ENCODE data around the gene TBCE.
A peak's percentile ranks its signal among the peaks of the same experiment; 100 is the strongest.

TBCE gene, protein sequence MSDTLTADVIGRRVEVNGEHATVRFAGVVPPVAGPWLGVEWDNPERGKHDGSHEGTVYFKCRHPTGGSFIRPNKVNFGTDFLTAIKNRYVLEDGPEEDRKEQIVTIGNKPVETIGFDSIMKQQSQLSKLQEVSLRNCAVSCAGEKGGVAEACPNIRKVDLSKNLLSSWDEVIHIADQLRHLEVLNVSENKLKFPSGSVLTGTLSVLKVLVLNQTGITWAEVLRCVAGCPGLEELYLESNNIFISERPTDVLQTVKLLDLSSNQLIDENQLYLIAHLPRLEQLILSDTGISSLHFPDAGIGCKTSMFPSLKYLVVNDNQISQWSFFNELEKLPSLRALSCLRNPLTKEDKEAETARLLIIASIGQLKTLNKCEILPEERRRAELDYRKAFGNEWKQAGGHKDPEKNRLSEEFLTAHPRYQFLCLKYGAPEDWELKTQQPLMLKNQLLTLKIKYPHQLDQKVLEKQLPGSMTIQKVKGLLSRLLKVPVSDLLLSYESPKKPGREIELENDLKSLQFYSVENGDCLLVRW

DNA sequence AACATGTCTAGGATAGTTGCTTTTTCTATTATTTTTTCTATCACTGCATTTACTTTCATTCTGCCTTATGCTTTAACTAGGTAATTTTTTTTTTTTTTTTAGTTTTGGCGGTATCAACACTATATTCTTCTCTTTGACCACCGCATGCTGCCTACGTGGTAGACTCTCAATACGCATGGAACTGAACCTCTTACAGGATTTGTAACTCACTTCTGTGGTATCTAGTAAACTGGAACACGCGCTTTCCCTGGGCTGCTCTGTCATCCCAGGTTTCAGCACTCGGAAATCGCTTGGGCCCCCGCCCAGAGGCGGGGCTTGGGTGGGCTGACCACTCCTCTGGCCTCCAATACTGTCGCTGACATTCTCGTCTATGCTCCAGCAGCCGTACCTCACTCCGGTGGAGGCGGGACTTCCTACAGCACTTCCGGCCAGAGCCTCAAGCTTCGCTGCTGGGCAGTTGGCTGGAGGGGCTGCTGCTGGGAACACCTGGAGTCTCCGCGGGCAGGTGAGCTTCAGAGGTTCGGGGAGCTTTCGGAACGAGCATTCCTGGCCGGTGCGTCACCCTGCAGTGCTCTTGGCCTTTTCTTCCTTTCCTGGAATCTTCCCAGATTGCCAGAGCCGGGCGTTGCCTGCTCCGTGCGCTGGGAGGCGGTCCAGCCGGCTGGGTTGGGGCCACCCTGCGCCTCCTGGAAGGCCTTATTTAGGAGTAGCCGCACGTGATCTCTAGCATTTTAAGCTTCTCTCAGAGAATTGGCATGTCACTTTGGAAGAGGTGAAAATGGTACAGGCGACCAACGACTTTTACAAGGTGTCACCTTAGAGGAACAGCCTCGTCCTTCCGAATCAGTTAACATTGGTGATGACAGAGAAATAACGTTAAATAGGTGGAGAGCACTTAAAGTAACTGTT is at the start of gene TBCE:
TSS of gene TBCE (plus strand) at position 428 of the 909 bp plus-strand sequence. CDS start 12,623 bp downstream, outside the sequence.
- peak within 1 kb of the TSS; percentile 90 for H3K27ac Mint-ChIP-seq
- DNase-seq: peak; percentile 92
- H3K4me1 Mint-ChIP-seq: peaks cover 31% of the 10 kb centered on the region
- H3K27me3 Mint-ChIP-seq: no peaks in the 10 kb centered on the region
- H3K9me3 Mint-ChIP-seq: no peaks in the 10 kb centered on the region
- H3K36me3 Mint-ChIP-seq: peaks cover 8% of the 10 kb centered on the region
- peak within 1 kb of the TSS; percentile 96 for H3K4me3 Mint-ChIP-seq
- CTCF ChIA-PET: no interaction called here

DNA sequence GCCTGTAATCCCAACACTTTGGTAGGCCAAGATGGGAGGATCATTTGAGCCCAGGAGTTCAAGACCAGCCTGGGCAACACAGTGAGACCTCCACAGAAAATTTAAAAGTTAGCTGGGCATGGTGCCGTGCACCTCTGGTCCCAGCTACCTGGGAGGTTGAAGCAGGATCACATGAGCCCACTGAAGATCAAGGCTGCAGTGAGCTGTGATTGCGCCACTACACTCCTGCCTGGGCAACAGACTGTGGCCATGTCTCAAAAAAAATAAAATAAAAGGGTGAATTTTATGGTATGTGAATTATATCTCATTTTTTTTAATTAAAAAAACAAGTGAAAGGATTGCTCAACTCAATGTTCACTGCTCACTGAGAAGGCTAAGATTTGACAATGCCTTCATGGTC is 48.0 kb upstream of the TBCE start:
- H3K4me1 Mint-ChIP-seq: peaks cover 61% of the 10 kb centered on the region
- no peaks in the 10 kb centered on the region for H3K9me3 Mint-ChIP-seq
- no peak overlapping the region for H3K4me3 Mint-ChIP-seq
- CTCF ChIA-PET: interaction anchor here (0.9 to 1.5 kb wide), 2 partner anchors 46 to 96 kb away, joined by 3 read pairs; no protein-coding TSS in a partner anchor
- no peak overlapping the region for H3K27ac Mint-ChIP-seq
- peaks cover 32% of the 10 kb centered on the region for H3K36me3 Mint-ChIP-seq
- DNase-seq: no peak
- H3K27me3 Mint-ChIP-seq: no peaks in the 10 kb centered on the region

DNA sequence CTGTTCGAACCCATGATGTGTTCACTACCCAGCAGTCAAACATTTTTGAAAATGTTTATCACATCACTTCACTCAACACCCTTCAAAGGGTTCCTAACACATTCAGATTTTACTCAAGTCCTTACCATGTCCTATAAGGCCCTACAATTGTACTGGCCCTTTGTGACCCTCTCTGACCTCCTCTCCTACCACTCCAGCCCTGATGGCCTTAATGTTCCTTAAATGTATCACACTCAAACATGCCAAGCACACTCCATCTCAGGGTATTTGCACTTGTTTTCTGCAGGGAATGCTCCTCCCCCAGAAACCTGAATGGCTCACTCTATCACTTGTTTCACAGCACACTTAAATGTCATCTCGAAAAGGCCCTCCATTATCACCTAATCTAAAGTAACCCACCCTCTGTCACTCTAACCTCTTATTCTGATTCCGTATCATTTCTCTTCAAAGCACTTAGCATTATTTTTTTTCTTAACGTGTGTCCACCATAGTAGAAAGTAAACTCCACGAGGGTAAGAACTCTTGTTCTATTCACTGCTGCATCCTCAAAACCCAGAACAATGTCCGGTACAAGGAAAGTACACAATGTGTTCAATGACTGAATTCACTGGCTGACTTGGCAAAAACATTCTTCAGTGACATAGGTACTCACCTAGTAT is 46.6 kb upstream of the TBCE start:
- Mint-ChIP-seq H3K27me3 (no peaks in the 10 kb centered on the region), H3K27ac (peak overlapping the region; percentile 0), H3K4me3 (no peak overlapping the region), H3K9me3 (no peaks in the 10 kb centered on the region), H3K4me1 (peaks cover 60% of the 10 kb centered on the region), H3K36me3 (peaks cover 34% of the 10 kb centered on the region)
- CTCF ChIA-PET: no interaction called here
- DNase-seq: no peak

DNA sequence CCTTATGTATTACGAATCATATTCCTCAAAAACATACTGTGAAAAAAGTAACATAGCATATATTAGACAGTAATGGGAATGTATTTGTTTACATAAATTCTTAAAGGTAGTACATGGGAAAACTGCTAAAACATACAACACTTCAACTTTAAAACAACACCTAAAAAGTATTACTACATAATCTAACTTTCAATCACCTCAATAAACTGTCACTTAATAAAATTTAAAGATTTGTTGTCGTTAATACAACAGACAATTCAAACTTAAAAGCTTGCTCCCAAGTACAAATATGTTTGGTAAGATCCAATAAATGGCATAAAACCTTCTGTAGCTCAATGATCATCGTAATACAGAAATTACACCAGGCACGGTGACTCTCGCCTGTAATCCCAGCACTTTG is 42.9 kb upstream of the TBCE start:
- no peak for DNase-seq
- Mint-ChIP-seq H3K27ac (peak overlapping the region; percentile 62), H3K27me3 (no peaks in the 10 kb centered on the region), H3K4me1 (peaks cover 49% of the 10 kb centered on the region), H3K4me3 (peak overlapping the region; percentile 94), H3K36me3 (peaks cover 31% of the 10 kb centered on the region), H3K9me3 (no peaks in the 10 kb centered on the region)
- CTCF ChIA-PET: interaction anchor here (1.4 to 1.6 kb wide), 3 partner anchors 9 to 72 kb away, joined by 5 to 6 read pairs (median 5); no protein-coding TSS in a partner anchor

DNA sequence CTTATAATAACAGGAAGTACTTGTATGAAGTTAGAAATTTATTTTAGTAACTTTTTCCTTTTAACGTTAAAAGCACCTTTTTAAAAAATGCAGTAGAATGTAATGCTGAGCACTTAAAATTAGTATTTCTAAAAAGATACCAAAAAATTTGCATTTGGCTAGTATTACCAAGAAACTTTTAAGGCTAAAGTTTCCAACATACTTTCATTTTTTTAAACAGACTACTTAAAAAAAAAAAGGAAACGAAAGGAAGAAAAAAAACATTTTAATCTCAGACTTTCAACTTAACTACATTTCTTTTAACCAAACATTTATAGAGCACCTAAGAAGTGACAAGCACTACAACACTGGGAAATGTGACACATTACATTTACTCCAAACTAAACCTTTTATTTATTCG is 42.1 kb upstream of the TBCE start:
- peaks cover 45% of the 10 kb centered on the region for H3K4me1 Mint-ChIP-seq
- no peaks in the 10 kb centered on the region for H3K9me3 Mint-ChIP-seq
- DNase-seq: no peak
- CTCF ChIA-PET: interaction anchor here (1.4 to 1.6 kb wide), 3 partner anchors 10 to 72 kb away, joined by 5 to 6 read pairs (median 5); no protein-coding TSS in a partner anchor
- H3K4me3 Mint-ChIP-seq: peak overlapping the region; percentile 94
- peak overlapping the region; percentile 98 for H3K27ac Mint-ChIP-seq
- H3K27me3 Mint-ChIP-seq: no peaks in the 10 kb centered on the region
- peaks cover 29% of the 10 kb centered on the region for H3K36me3 Mint-ChIP-seq

DNA sequence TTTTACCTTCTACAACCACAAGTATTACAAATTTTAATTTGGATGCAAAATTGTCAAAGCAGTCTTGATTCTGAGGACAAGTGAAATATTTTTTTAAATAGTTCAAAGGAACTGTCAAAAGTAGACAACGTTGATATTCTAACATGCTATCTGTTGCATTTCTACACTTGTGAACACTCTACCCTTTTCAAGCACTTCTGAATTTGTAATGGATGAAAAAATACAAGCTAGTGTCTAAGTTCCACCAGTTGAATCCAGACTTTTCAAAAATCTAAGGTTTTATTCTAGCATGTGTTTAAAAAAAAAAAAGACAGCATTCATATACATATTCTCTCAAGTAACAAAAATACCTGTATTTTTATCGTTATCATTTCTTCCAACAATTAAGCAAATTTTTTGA is 41.4 kb upstream of the TBCE start:
- Mint-ChIP-seq H3K9me3 (no peaks in the 10 kb centered on the region), H3K4me1 (peaks cover 37% of the 10 kb centered on the region), H3K27ac (peak overlapping the region; percentile 98), H3K36me3 (peaks cover 23% of the 10 kb centered on the region), H3K27me3 (no peaks in the 10 kb centered on the region), H3K4me3 (peak overlapping the region; percentile 94)
- DNase-seq: no peak
- CTCF ChIA-PET: interaction anchor here (0.7 to 1.6 kb wide), 2 partner anchors 73 to 228 kb away, joined by 3 to 6 read pairs; no protein-coding TSS in a partner anchor

DNA sequence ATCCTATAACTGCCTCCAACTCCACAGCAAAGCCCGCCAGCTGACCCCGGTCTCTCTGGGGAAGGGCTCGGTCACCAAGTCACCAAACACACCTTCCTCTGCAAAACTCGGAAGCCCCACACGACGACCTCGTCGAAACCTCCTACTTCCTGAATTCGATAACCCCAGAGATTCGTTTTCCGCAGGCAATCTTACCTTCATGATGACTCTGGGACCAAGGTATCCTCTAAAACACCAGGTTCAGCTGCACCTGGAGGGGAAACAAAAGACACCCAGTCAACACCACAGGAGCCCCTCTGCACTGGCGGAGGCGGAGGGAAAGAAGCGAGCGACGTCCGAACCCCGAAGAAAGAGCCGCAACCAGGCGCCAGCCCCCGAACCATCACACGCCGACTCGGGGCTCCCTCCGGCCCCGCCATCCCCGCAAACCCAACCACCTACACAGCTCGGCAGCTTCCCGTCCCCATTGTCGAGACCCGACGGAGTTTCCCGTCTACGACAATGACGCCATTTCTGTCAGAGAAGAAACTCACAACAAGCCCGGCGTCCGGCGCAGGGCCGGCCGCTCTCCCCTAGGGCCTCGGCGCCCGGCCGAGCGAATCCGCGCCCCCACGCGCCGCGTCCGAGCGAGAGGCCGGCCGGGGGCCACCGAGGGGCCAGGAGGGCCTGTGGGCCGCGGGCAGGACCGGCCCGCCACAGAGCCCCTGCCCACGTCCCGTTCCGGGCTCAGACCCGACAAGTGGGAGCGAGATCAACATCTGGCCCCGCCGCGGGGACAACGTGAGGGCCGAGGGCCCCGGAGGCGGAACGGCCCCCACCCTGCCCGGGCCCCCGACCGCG is 40.3 kb upstream of the TBCE start:
- peaks cover 28% of the 10 kb centered on the region for H3K4me1 Mint-ChIP-seq
- CTCF ChIA-PET: interaction anchor here (0.6 kb wide), 1 partner anchor 25 kb away, joined by 3 read pairs; no protein-coding TSS in a partner anchor
- DNase-seq: peak; percentile 75

DNA sequence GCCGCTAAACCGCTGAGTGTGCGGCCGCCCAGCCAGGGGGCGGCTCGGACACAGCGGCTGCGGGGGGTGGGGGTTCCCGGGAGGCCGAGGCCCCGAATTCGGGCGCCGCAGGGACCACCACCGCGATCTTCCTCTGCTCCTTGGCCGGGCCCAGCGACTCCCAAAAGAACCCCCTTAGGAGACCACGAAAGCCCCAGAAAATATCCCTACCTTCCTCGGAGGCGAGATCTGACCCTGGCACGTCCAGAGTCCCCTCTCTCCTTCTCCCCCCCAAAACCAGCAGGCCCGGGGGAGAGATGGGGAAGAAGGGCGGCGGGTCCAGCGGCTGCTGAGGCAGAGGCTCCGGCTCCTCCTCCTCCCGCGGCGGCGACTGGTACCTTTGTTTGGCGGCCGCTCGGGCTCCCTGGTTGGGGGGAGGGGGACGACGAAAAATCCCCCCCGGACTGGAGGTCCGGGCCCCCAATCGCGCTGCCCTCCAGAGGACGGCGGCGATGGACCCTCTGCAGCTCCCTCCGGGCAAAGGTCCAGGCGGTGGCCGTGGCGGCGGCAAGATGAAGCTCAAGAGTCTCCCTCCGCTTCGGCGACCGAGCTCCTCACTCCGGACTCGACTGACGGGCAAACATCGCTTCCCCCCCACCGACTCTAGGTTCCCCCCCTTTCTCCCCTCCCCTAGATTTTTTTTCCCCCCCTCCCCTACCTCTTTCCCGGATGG is 39.5 kb upstream of the TBCE start, which contains the start of gene ARID4B:
TSS of gene ARID4B (minus strand) at position 621 of the 712 bp plus-strand sequence. CDS start 1,260 bp downstream, outside the sequence.
- no peak for DNase-seq
- no peaks in the 10 kb centered on the region for H3K9me3 Mint-ChIP-seq
- H3K4me1 Mint-ChIP-seq: peaks cover 20% of the 10 kb centered on the region

More for the DNA sequence above, 40.3 kb upstream of the TBCE start:
- no peaks in the 10 kb centered on the region for H3K27me3 Mint-ChIP-seq
- no peaks in the 10 kb centered on the region for H3K9me3 Mint-ChIP-seq
- H3K4me3 Mint-ChIP-seq: peak overlapping the region; percentile 94
- peak overlapping the region; percentile 98 for H3K27ac Mint-ChIP-seq
- peaks cover 29% of the 10 kb centered on the region for H3K36me3 Mint-ChIP-seq

DNA sequence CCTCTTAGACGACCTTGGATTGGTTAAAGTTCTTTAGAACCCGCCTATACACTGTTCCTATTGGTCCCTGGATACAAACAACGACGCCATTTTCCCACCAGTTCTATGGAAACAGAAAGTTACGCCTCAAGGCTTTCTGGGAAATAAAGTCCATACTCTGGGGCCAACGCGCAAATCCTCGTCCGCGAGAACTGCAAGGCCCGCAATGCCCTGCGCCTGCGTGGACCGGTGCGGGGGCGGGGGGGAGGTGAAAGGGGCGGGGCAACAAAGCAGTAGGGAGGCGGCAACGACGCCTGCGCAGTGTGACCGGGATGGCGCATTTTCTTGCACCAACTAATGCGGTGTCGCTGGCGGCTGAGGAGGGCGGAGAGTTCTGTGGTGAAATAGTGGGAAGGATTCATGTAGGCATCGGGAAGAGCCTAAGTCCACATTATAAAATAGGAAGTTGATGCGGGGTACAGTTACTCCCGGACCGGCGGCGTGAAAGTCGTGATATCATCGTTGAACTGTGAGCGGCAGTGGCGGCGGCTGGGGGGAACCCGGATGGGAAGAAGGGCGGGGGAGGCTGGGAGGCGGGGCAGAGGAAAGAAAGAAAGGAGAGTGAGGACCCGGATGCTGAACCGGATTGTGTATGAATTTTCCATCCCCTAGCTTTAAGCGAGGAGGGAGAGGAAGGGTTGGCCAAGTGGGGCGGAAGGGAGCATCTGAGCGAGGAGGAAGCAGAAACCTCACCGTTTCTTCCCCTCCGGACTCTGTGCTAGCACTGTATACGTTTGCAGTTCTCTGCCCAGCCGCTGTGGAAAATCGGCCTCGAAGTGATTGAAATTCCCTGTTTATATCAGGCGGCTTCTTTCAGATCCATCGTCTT is 38.7 kb upstream of the TBCE start, which contains the start of gene GGPS1:
TSS of gene GGPS1 (plus strand) at position 300 of the 868 bp plus-strand sequence. CDS start 6,695 bp downstream, outside the sequence.
- peak; percentile 98 for DNase-seq
- Mint-ChIP-seq H3K36me3 (peaks cover 26% of the 10 kb centered on the region), H3K27ac (no peak within 1 kb of the TSS), H3K4me3 (no peak within 1 kb of the TSS), H3K9me3 (no peaks in the 10 kb centered on the region), H3K4me1 (peaks cover 21% of the 10 kb centered on the region), H3K27me3 (no peaks in the 10 kb centered on the region)
- CTCF ChIA-PET: interaction anchor here (0.6 to 1.6 kb wide), 4 partner anchors 26 to 75 kb away, joined by 3 to 5 read pairs (median 3); no protein-coding TSS in a partner anchor

More for the DNA sequence above, 39.5 kb upstream of the TBCE start, which contains the start of gene ARID4B:
- Mint-ChIP-seq H3K27ac (peak within 1 kb of the TSS; percentile 98), H3K36me3 (peaks cover 25% of the 10 kb centered on the region), H3K27me3 (no peaks in the 10 kb centered on the region), H3K4me3 (peak within 1 kb of the TSS; percentile 94)
- CTCF ChIA-PET: no interaction called here

DNA sequence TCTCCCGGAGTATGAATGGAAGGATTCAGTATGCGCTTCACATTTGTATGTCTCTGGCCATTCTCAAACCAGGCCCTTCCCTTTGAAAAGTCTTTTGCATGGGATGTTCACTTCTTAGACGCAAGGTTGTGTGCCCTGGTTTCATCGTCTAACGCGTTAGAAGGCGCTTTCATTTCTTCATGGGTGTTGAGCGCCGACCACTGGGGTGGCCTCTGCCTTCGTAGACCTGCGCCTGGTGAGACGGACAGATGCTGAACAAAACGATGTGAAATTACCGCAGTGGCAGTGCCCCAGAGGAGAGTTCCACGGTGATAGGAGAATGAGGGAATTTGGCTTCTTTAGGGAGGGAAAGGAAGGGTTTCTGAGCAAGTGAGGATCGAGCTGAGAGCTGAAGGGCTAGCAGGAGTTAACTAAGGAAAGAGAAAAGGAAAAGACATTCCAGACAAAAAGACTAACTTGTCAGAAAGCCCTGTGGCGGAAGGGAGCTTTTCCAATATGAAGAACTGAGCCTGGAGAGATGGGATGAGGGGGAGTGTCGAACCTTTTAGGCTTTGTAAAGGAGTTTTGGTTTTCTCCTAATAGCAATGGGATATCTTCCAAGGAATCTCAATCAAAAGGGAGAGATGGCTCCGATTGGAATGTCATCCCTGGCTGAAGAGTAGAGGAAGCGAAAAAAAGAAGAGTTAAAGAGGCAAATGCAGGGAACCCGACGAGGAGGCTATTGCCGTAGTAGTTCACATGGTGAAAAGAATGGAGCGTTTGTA is 37.9 kb upstream of the TBCE start:
- CTCF ChIA-PET: interaction anchor here (1.1 to 1.6 kb wide), 5 partner anchors 25 to 149 kb away, joined by 3 to 5 read pairs (median 3); no protein-coding TSS in a partner anchor
- H3K36me3 Mint-ChIP-seq: peaks cover 26% of the 10 kb centered on the region
- H3K27ac Mint-ChIP-seq: no peak overlapping the region
- H3K9me3 Mint-ChIP-seq: no peaks in the 10 kb centered on the region
- no peak overlapping the region for H3K4me3 Mint-ChIP-seq
- H3K4me1 Mint-ChIP-seq: peaks cover 20% of the 10 kb centered on the region
- H3K27me3 Mint-ChIP-seq: no peaks in the 10 kb centered on the region
- peak; percentile 66 for DNase-seq

DNA sequence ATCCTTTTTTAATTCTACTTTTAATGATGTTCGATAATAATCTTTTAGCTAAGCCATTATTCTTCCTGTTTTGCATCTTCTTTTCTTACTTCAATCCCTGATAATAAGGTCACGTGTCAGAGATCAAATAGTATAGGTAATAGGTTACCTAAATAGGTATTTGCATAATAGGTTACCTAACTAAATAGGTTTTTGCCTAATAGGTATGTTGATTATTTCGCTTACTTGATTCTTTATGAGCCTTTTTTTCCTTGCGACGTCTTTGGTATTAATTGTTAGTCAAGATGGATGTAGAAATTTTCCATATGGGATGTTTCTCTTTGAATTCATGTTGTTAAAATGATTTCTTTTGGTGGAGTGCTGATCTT is 36.3 kb upstream of the TBCE start:
- Mint-ChIP-seq H3K27ac (no peak overlapping the region), H3K27me3 (no peaks in the 10 kb centered on the region), H3K36me3 (peaks cover 24% of the 10 kb centered on the region), H3K4me1 (peaks cover 11% of the 10 kb centered on the region), H3K9me3 (no peaks in the 10 kb centered on the region), H3K4me3 (no peak overlapping the region)
- DNase-seq: no peak
- CTCF ChIA-PET: interaction anchor here (0.6 to 1.6 kb wide), 5 partner anchors 55 to 218 kb away, joined by 3 to 5 read pairs (median 3); no protein-coding TSS in a partner anchor
